ENCODE measurements around the gene VGLL4.
A peak's percentile ranks its signal among the peaks of the same experiment; 100 is the strongest.

DNA sequence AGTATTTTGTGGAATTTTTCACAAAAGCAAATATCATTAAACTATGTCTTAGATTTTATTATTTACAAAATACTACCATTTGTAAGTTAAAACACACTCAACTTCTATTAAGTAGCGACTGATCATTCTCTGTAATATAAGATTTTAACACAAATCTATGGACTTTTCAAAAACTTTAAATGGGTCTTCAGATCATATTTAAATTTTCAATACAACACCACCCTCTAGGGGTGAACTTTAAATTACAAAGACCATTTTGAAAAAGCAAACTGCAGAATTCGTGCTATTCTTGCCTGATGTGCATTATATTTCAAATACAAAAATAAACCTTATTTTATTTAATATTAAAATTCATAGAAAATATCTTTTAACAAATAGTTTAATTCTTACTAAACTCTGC lies 8.2 kb upstream of the VGLL4 start:
- TF ChIP-seq, protein P1, sequence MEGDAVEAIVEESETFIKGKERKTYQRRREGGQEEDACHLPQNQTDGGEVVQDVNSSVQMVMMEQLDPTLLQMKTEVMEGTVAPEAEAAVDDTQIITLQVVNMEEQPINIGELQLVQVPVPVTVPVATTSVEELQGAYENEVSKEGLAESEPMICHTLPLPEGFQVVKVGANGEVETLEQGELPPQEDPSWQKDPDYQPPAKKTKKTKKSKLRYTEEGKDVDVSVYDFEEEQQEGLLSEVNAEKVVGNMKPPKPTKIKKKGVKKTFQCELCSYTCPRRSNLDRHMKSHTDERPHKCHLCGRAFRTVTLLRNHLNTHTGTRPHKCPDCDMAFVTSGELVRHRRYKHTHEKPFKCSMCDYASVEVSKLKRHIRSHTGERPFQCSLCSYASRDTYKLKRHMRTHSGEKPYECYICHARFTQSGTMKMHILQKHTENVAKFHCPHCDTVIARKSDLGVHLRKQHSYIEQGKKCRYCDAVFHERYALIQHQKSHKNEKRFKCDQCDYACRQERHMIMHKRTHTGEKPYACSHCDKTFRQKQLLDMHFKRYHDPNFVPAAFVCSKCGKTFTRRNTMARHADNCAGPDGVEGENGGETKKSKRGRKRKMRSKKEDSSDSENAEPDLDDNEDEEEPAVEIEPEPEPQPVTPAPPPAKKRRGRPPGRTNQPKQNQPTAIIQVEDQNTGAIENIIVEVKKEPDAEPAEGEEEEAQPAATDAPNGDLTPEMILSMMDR (IDR thresholded peaks at IDR 0.05) = peak; percentile 81
- no peak for TF ChIP-seq EZH2 (IDR thresholded peaks at IDR 0.05; ENCODE audit: borderline replicate concordance, insufficient read depth, low read depth, low read length, poor library complexity, severe bottlenecking)

Measured in B cell (primary cell).